ENCODE data around the gene HJURP.

- TF ChIP-seq CTCF (IDR thresholded peaks at IDR 0.05) (no peak), RAD21 (conservative IDR thresholded peaks at IDR 0.05 in 1 of 2, IDR thresholded peaks at IDR 0.05 in 1 of 2) (no peak), REST (IDR thresholded peaks at IDR 0.05) (no peak), CHD4 (IDR thresholded peaks at IDR 0.05; ENCODE audit: borderline replicate concordance) (no peak), ESRRA (IDR thresholded peaks at IDR 0.05; ENCODE audit: borderline replicate concordance, low read length) (no peak), SMC3 (IDR thresholded peaks at IDR 0.05) (no peak), NFE2L2 (conservative IDR thresholded peaks at IDR 0.05; ENCODE audit: low read length) (no peak), MAX (IDR thresholded peaks at IDR 0.05) (no peak)
Measured at GRCh38 chr2:233800208-233800607, 54.1 kb downstream of the HJURP start.
